B cell (primary cell): ENCODE results near the gene MFSD11. TPM values are rescaled to one million over a fixed set of nuclear protein-coding genes. Genes with fewer than 3 reads are reported as not detected.
"Not testable (repeated sequence)": the region's sequence is repeated elsewhere in the genome, so short reads cannot be mapped to it uniquely, and the experiment has no call there.

Experiments used
- ATAC-seq: fragments of 200-7000 bp; cut with Tn5 transposase; one replicate; pipeline ENCODE4 v1.10.0; 2021; ENCODE audit warnings: low read depth, mild to moderate bottlenecking, moderate number of reproducible peaks, moderate library complexity
- CTCF ChIA-PET: fragments of 350-600 bp; sonication (Branson Sonifier 250); formaldehyde crosslinking; loops from one replicate; lab custom pipeline; 2021; ENCODE audit warnings: antibody characterized with exemption, inconsistent platforms; lab: Charles Lee
- POLR2A ChIA-PET: fragments of 350-600 bp; sonication (Branson Sonifier 250); formaldehyde crosslinking; loops from one replicate; lab custom pipeline; 2021; ENCODE audit warnings: antibody characterized with exemption; lab: Charles Lee
- DNase-seq: peaks from one replicate; pipeline ENCODE4 v3.0.0; 2013
- H2AFZ ChIP-seq: 2 replicates; pipeline ENCODE4 v1.6.1; 2012; ENCODE audit warnings: mild to moderate bottlenecking, low read depth, low read length; ENCODE audit not compliant: insufficient read depth, poor library complexity, severe bottlenecking
- H3K27ac ChIP-seq, 2 donors: 1 replicate in 1 of 2; 2 replicates in 1 of 2; pipeline ENCODE4 v1.5.1; 2012 to 2013; ENCODE audit warnings: low read length in 2 of 2, mild to moderate bottlenecking in 2 of 2, moderate library complexity in 1 of 2
- H3K27me3 ChIP-seq, 4 experiments: fragments of 200-600 bp in 1 of 4; sonication (generic) in 1 of 4; replicated peaks in 1 of 4; 1 replicate in 2 of 4; 2 replicates in 2 of 4; pipeline versions ENCODE4 v1.6.1 to v1.7.0; 2013 to 2016; ENCODE audit warnings: low read length in 3 of 4, mild to moderate bottlenecking in 2 of 4, mixed read lengths in 1 of 4, moderate library complexity in 1 of 4; ENCODE audit not compliant: insufficient read depth in 4 of 4, control insufficient read depth in 3 of 4; ENCODE audit errors: control extremely low read depth in 1 of 4
- H3K36me3 ChIP-seq, 2 experiments: replicated peaks in 1 of 2; 1 replicate in 1 of 2; 2 replicates in 1 of 2; pipeline versions ENCODE4 v1.6.1 to v1.7.1; 2013; ENCODE audit warnings: low read length in 1 of 2; ENCODE audit not compliant: insufficient read depth in 2 of 2, control insufficient read depth in 1 of 2; ENCODE audit errors: control extremely low read depth in 1 of 2, extremely low read depth in 1 of 2
- H3K4me1 ChIP-seq, 2 donors: fragments of 200-600 bp in 1 of 2; sonication (generic) in 1 of 2; 1 replicate in 1 of 2; 2 replicates in 1 of 2; pipeline versions ENCODE4 v1.5.1 to v1.6.1; 2013 to 2017; ENCODE audit warnings: low read length in 2 of 2; ENCODE audit not compliant: control insufficient read depth in 2 of 2, insufficient read depth in 2 of 2
- H3K4me2 ChIP-seq: replicated peaks from 2 replicates; pipeline ENCODE3; 2012; ENCODE audit warnings: mild to moderate bottlenecking, low read depth, low read length; ENCODE audit not compliant: poor library complexity, severe bottlenecking
- H3K4me3 ChIP-seq, 5 experiments: fragments of 200-600 bp in 1 of 5; sonication (generic) in 1 of 5; 1 replicate in 3 of 5; 2 replicates in 2 of 5; pipeline versions ENCODE4 v1.5.1 to v1.7.0; 2011 to 2016; ENCODE audit warnings: low read length in 4 of 5, mild to moderate bottlenecking in 4 of 5, low read depth in 2 of 5, control low read depth in 1 of 5, moderate library complexity in 1 of 5; ENCODE audit not compliant: insufficient read depth in 1 of 5; ENCODE audit errors: control extremely low read depth in 1 of 5, extremely low read depth in 1 of 5
- H3K79me2 ChIP-seq: fragments of 200-600 bp; sonication (generic); one replicate; pipeline ENCODE4 v1.6.0; 2016; ENCODE audit warnings: low read length; ENCODE audit not compliant: control insufficient read depth, insufficient read depth
- H3K9ac ChIP-seq: fragments of 200-600 bp; sonication (generic); 2 replicates; pipeline ENCODE4 v1.6.1; 2017; ENCODE audit warnings: mild to moderate bottlenecking, low read length, moderate library complexity
- H3K9me3 ChIP-seq, 3 donors: one replicate each; pipeline versions ENCODE4 v1.6.1 to v1.7.1; 2013; ENCODE audit warnings: low read length in 2 of 3; ENCODE audit not compliant: control insufficient read depth in 2 of 3, insufficient read depth in 1 of 3; ENCODE audit errors: control extremely low read depth in 1 of 3
- H4K20me1 ChIP-seq: 2 replicates; pipeline ENCODE4 v1.6.0; 2012; ENCODE audit warnings: mild to moderate bottlenecking, low read length; ENCODE audit not compliant: insufficient read depth, control insufficient read depth, poor library complexity, severe bottlenecking
- H3K27ac Mint-ChIP-seq: one replicate; pipeline ENCODE4 v1.8.0; 2021; ENCODE audit warnings: mixed read lengths
- H3K27me3 Mint-ChIP-seq: one replicate; pipeline ENCODE4 v1.8.0; 2021; ENCODE audit warnings: mixed read lengths
- H3K4me1 Mint-ChIP-seq: one replicate; pipeline ENCODE4 v1.8.0; 2021; ENCODE audit warnings: mixed read lengths
- H3K4me3 Mint-ChIP-seq: one replicate; pipeline ENCODE4 v1.8.0; 2021; ENCODE audit warnings: mixed read lengths
- H3K9me3 Mint-ChIP-seq: one replicate; pipeline ENCODE4 v1.8.0; 2022; ENCODE audit warnings: mixed read lengths; ENCODE audit not compliant: insufficient read depth
- CTCF ChIP-seq: fragments of 200-600 bp; IDR thresholded peaks from one replicate; pipeline ENCODE4 v1.8.0; 2022; ENCODE audit warnings: antibody characterized with exemption, mild to moderate bottlenecking
- EZH2 ChIP-seq: IDR thresholded peaks from 2 replicates; pipeline ENCODE4 v1.6.1; 2012; ENCODE audit warnings: borderline replicate concordance, low read depth, mild to moderate bottlenecking, moderate library complexity, low read length; ENCODE audit not compliant: insufficient read depth, poor library complexity, severe bottlenecking
- WGBS: methylation state at CpG from one replicate; pipeline ENCODE4 v1.1.5; 2013; ENCODE audit warnings: missing lambda C conversion rate; ENCODE audit not compliant: insufficient coverage; 5-methylcytosine and 5-hydroxymethylcytosine counted together
- intact Hi-C: fragments of 100-400 bp; cut with micrococcal nuclease; formaldehyde crosslinking; loops from one replicate; pipeline ENCODE4 v1.10.0; 2022
- polyA plus RNA-seq: library from polyadenylated mRNA; depleted of rRNA; stranded (reverse); fragments of >200 nt; gene quantifications from 2 replicates; pipeline ENCODE4 v1.2.3, GENCODE V29; 2012
- total RNA-seq, 2 donors: library from RNA; stranded (reverse); fragments of 120-200 nt in 1 of 2; gene quantifications; 1 replicate in 1 of 2; 2 replicates in 1 of 2; pipeline versions ENCODE4 v1.2.3 to v1.2.4, GENCODE V29; 2013 to 2022

The MFSD11 gene
- total and polyA plus RNA-seq, 2 donors (not counting 1 experiment from before 2014, with no cell fraction given) = 24.5 to 36.4 TPM

GRCh38 chr17:76806767-76807166, 68.8 kb downstream of the MFSD11 start:
- 96% methylated on average over 2 of the region's 4 CpGs for WGBS
- H3K9ac ChIP-seq, H3K27me3 Mint-ChIP-seq, H3K4me1 ChIP-seq, POLR2A ChIA-PET, H4K20me1 ChIP-seq, H3K9me3 Mint-ChIP-seq, intact Hi-C loops, CTCF ChIA-PET, ATAC-seq, H3K4me2 ChIP-seq, H3K27ac Mint-ChIP-seq, H3K36me3 ChIP-seq, H3K4me3 Mint-ChIP-seq, H3K9me3 ChIP-seq, DNase-seq, H3K79me2 ChIP-seq, H2AFZ ChIP-seq, H3K27me3 ChIP-seq, H3K4me3 ChIP-seq, H3K27ac ChIP-seq, H3K4me1 Mint-ChIP-seq: not testable (repeated sequence)

- POLR2A ChIA-PET = interaction anchor here (0.6 kb wide), 1 partner anchor 10 kb away, joined by 9 read pairs; no protein-coding TSS in a partner anchor
- DNase-seq (no peak), ATAC-seq (no peak)
- WGBS = no CpG with 5 or more reads among the region's 4 CpGs
- H3K27me3 ChIP-seq = peaks cover 0 to 3% (median 0%) of the 10 kb centered on the region in 4 experiments
- H3K9ac ChIP-seq = no peak overlapping the region
- no peak overlapping the region for H2AFZ ChIP-seq
- CTCF ChIA-PET = no interaction called here
- no peak overlapping the region for H3K27ac ChIP-seq
- H3K9me3 ChIP-seq = peaks cover 0 to 5% (median 0%) of the 10 kb centered on the region in 3 donors
- no peak overlapping the region for H3K4me3 ChIP-seq
- Mint-ChIP-seq H3K9me3 (no peaks in the 10 kb centered on the region), H3K27ac (no peak overlapping the region), H3K4me3 (no peak overlapping the region), H3K4me1 (no peaks in the 10 kb centered on the region), H3K27me3 (no peaks in the 10 kb centered on the region)
- H3K4me1 ChIP-seq = no peaks in the 10 kb centered on the region
- no peak overlapping the region for H3K4me2 ChIP-seq
- no peaks in the 10 kb centered on the region for H3K79me2 ChIP-seq
- intact Hi-C loops = no loop called here
- TF ChIP-seq CTCF (no peak), EZH2 (no peak)
- no peaks in the 10 kb centered on the region for H4K20me1 ChIP-seq
- no peaks in the 10 kb centered on the region for H3K36me3 ChIP-seq
These were observed 70.4 kb downstream of the MFSD11 start for GRCh38 chr17:76808326-76808725.
